Measurements from ENCODE around the gene CTCFL. TPM values are rescaled to one million over a fixed set of nuclear protein-coding genes. Genes with fewer than 3 reads are reported as not detected.

The CTCFL gene
- total and polyA plus RNA-seq, 2 of the 13 experiments (the other 11 are each of a cell fraction or from before 2014, with no cell fraction given) = 0.04 TPM; not detected in 1

DNA sequence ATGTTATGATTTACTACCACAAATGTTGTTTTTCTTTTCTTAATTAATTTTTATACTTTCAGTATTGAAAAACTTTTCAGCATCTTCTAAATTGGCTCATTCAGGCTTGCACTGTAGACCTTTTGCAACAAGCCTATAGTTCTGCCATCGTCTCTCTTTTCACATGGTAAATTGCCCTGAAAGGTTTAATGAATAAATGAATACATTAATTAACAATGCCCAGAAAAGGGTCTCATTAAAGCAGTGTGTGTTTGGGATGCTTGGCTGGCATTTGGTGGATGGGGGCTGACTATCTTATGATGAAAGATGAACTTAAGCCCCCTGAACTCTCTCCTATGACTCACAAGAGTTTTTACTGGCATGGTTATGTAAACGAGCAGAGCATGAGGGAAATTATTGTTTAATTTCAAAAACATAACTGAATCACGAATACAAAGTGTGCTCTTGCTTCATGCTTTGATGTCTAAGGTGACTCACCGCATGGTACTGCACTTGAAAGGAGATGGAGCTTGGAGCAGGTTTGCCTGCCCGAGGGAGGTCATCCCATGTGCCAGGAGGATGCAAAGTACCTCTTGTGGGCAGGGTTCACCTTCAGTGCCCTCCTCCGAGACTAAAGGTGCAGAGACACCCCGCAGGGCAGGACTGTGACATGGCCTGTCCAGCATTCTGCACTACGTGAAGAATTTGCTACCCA, 22.2 kb upstream of the CTCFL start (continued):
- TF ChIP-seq ATF4 (CRISPR knock-in tag; IDR thresholded peaks at IDR 0.05) (peak in 1 of 2 experiments; percentile 89; a peak in 2 of 4 replicates), ELK4 (CRISPR knock-in tag; IDR thresholded peaks at IDR 0.05; ENCODE audit: borderline replicate concordance) (no peak), FOXP4 (CRISPR knock-in tag; IDR thresholded peaks at IDR 0.05) (no peak), KDM5B (CRISPR knock-in tag; IDR thresholded peaks at IDR 0.05; ENCODE audit: borderline replicate concordance) (peak; percentile 45; the same call in 1 of the 2 replicates), SP5 (CRISPR knock-in tag; IDR thresholded peaks at IDR 0.05; ENCODE audit: borderline replicate concordance, low read depth) (0 out of 2 replicates have a peak, but pooled peaks have one; percentile 30), ZNF891 (CRISPR knock-in tag; IDR thresholded peaks at IDR 0.05) (no peak), SALL1 (CRISPR knock-in tag; IDR thresholded peaks at IDR 0.05) (peak; percentile 100), ZNF484 (CRISPR knock-in tag; IDR thresholded peaks at IDR 0.05; ENCODE audit: borderline replicate concordance, low read depth) (no peak), PCBP1 (IDR thresholded peaks at IDR 0.05; ENCODE audit: borderline replicate concordance, low read depth, low read length) (no peak), ZNF841 (CRISPR knock-in tag; IDR thresholded peaks at IDR 0.05; ENCODE audit: borderline replicate concordance) (no peak), NFKBIZ (CRISPR knock-in tag; IDR thresholded peaks at IDR 0.05) (peak; percentile 81; the same call in 1 of the 2 replicates)
- TF ChIP-seq, protein P1, sequence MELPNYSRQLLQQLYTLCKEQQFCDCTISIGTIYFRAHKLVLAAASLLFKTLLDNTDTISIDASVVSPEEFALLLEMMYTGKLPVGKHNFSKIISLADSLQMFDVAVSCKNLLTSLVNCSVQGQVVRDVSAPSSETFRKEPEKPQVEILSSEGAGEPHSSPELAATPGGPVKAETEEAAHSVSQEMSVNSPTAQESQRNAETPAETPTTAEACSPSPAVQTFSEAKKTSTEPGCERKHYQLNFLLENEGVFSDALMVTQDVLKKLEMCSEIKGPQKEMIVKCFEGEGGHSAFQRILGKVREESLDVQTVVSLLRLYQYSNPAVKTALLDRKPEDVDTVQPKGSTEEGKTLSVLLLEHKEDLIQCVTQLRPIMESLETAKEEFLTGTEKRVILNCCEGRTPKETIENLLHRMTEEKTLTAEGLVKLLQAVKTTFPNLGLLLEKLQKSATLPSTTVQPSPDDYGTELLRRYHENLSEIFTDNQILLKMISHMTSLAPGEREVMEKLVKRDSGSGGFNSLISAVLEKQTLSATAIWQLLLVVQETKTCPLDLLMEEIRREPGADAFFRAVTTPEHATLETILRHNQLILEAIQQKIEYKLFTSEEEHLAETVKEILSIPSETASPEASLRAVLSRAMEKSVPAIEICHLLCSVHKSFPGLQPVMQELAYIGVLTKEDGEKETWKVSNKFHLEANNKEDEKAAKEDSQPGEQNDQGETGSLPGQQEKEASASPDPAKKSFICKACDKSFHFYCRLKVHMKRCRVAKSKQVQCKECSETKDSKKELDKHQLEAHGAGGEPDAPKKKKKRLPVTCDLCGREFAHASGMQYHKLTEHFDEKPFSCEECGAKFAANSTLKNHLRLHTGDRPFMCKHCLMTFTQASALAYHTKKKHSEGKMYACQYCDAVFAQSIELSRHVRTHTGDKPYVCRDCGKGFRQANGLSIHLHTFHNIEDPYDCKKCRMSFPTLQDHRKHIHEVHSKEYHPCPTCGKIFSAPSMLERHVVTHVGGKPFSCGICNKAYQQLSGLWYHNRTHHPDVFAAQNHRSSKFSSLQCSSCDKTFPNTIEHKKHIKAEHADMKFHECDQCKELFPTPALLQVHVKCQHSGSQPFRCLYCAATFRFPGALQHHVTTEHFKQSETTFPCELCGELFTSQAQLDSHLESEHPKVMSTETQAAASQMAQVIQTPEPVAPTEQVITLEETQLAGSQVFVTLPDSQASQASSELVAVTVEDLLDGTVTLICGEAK (IDR thresholded peaks at IDR 0.05) = no peak
- TF ChIP-seq, protein P1 (CRISPR knock-in tag; IDR thresholded peaks at IDR 0.05) = no peak
